Neural crest cell (in vitro differentiated cells): ENCODE data around the gene TEX264. TPM values are rescaled to one million over a fixed set of nuclear protein-coding genes. Genes with fewer than 3 reads are reported as not detected.

Experiments used
- DNase-seq: peaks from one replicate; pipeline ENCODE4 v3.0.0; 2021; ENCODE audit warnings: low read depth, mixed read lengths, low spot score
- H3K27ac Mint-ChIP-seq: one replicate; pipeline ENCODE4 v1.8.0; 2021; ENCODE audit warnings: mild to moderate bottlenecking, mixed read lengths; ENCODE audit not compliant: unreplicated experiment
- H3K27me3 Mint-ChIP-seq: 2 replicates; pipeline ENCODE4 v1.8.0; 2021; ENCODE audit warnings: low read depth, mild to moderate bottlenecking, mixed read lengths
- H3K36me3 Mint-ChIP-seq: 2 replicates; pipeline ENCODE4 v1.8.0; 2021; ENCODE audit warnings: low read depth, mild to moderate bottlenecking, mixed read lengths
- H3K4me1 Mint-ChIP-seq: 2 replicates; pipeline ENCODE4 v1.8.0; 2021; ENCODE audit warnings: mixed read lengths
- H3K4me3 Mint-ChIP-seq: one replicate; pipeline ENCODE4 v1.8.0; 2021; ENCODE audit warnings: mild to moderate bottlenecking, mixed read lengths
- H3K9me3 Mint-ChIP-seq: 2 replicates; pipeline ENCODE4 v1.8.0; 2021; ENCODE audit warnings: mixed read lengths
- total RNA-seq: library from RNA; stranded (reverse); gene quantifications from 2 replicates; pipeline ENCODE4 v1.2.1, GENCODE V29; 2021
- TF ChIP-seq, protein P1 (sequence below): fragments of 200-600 bp; sonication (generic); conservative IDR thresholded peaks from 2 replicates; pipeline ENCODE4 v1.5.0; 2021; ENCODE audit warnings: antibody characterized with exemption, mild to moderate bottlenecking

TEX264 gene
- total RNA-seq, 1 donor from 2014 or later = 23.2 TPM

DNA sequence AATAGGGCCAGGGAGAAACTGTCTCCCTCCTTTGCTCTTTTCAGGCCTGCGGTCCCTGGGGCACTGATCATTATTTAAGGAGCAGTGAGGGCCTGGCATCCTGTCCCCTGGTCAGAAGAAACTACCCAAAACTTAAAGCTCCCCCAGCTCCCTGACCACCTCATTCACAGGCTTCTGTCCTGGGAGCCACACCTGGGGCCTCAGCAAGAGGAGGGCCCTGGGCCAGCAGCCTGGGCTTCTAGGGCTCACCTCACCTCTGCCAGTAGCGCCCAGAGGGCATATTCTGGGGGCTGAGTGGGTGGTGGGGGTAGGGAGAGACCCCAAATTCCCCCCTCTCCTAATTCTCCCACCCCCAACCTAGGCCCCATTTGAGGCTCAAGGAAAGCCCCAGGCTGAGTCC lies 31.1 kb downstream of the TEX264 start:
- TF ChIP-seq, protein P1, sequence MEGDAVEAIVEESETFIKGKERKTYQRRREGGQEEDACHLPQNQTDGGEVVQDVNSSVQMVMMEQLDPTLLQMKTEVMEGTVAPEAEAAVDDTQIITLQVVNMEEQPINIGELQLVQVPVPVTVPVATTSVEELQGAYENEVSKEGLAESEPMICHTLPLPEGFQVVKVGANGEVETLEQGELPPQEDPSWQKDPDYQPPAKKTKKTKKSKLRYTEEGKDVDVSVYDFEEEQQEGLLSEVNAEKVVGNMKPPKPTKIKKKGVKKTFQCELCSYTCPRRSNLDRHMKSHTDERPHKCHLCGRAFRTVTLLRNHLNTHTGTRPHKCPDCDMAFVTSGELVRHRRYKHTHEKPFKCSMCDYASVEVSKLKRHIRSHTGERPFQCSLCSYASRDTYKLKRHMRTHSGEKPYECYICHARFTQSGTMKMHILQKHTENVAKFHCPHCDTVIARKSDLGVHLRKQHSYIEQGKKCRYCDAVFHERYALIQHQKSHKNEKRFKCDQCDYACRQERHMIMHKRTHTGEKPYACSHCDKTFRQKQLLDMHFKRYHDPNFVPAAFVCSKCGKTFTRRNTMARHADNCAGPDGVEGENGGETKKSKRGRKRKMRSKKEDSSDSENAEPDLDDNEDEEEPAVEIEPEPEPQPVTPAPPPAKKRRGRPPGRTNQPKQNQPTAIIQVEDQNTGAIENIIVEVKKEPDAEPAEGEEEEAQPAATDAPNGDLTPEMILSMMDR = no peak
- Mint-ChIP-seq H3K27me3 (peaks cover under 1% of the 10 kb centered on the region), H3K27ac (no peak overlapping the region), H3K9me3 (no peaks in the 10 kb centered on the region), H3K4me3 (peak overlapping the region; percentile 34), H3K4me1 (peaks cover 26% of the 10 kb centered on the region), H3K36me3 (no peaks in the 10 kb centered on the region)
- no peak for DNase-seq

DNA sequence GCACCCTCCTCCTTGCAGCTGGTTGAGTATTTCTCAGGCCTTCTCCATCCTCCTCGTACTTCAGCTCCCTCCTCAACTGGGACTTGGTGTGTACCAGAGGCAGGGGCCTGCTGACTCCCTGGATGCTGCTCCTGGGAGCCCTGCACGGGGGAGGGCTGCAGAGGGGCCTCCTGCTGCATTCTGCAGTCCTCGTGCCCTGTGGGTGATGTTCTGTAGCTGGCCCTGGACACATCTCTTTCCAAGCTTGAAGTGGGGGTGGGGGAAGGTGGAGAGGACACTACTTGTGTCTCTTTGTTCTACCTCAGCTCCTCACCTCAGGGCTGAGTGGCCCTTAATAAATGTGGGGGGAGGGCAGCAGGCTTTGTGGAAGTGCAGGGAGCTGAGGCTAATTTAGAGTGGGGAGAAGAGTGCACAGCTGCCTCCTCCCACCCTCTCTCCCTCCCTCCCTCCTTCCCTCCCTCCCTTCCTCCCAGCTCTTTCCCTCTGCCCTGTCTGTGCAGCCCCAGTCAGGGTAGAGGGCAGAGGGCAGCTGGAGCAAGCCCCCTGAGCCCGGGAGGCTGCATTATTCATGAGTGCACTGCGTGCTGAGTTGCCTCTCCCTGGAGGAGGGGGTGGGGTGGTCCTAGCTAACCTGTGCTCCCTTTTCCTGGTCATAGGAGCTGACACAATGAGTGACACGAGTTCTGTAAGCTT lies 32.2 kb downstream of the TEX264 start:
- peaks cover 35% of the 10 kb centered on the region for H3K4me1 Mint-ChIP-seq
- no peaks in the 10 kb centered on the region for H3K9me3 Mint-ChIP-seq
- peak; percentile 48 for DNase-seq
- H3K27ac Mint-ChIP-seq = no peak overlapping the region
- TF ChIP-seq, protein P1 = no peak
- peaks cover 11% of the 10 kb centered on the region for H3K27me3 Mint-ChIP-seq
- H3K4me3 Mint-ChIP-seq = no peak overlapping the region
- no peaks in the 10 kb centered on the region for H3K36me3 Mint-ChIP-seq

DNA sequence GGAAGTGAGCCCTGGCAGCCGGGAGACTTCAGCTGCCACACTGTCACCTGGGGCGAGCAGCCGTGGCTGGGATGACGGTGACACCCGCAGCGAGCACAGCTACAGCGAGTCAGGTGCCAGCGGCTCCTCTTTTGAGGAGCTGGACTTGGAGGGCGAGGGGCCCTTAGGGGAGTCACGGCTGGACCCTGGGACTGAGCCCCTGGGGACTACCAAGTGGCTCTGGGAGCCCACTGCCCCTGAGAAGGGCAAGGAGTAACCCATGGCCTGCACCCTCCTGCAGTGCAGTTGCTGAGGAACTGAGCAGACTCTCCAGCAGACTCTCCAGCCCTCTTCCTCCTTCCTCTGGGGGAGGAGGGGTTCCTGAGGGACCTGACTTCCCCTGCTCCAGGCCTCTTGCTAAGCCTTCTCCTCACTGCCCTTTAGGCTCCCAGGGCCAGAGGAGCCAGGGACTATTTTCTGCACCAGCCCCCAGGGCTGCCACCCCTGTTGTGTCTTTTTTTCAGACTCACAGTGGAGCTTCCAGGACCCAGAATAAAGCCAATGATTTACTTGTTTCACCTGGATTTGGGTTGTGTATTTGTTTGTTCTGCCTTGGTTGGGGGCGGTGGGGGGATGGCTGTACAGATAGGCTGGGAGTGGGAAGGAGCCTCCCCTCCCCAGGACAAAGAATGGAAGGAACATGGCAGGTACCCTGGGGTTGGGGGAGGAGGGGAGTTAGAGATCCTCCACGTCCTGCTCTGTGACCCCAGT lies 32.9 kb downstream of the TEX264 start:
- no peak overlapping the region for H3K27ac Mint-ChIP-seq
- H3K4me1 Mint-ChIP-seq = peaks cover 35% of the 10 kb centered on the region
- H3K4me3 Mint-ChIP-seq = no peak overlapping the region
- no peaks in the 10 kb centered on the region for H3K36me3 Mint-ChIP-seq
- peaks cover 19% of the 10 kb centered on the region for H3K27me3 Mint-ChIP-seq
- no peak for DNase-seq
- TF ChIP-seq, protein P1 = no peak
- H3K9me3 Mint-ChIP-seq = no peaks in the 10 kb centered on the region

DNA sequence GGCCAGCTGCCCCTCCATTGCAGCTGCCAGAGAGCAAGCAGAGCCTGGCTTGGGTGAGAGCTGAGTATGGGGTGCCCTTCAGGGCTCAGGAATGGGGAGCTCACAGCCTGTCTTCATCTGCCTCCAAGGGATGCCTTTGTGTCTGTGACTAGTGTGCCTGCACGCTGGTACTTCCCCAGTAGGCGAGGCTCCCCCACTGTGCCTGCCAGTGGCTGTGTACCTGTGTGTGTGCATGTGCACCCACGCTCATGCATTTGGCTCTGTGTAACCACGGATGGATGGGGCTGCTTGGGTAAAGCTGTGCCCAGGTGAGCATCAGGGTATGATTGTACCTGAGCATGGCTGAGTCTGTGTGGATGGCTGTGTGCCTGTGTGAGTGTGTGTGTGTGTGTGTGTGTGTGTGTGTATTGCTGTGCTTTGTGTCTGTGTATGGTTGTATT lies 33.5 kb downstream of the TEX264 start:
- no peaks in the 10 kb centered on the region for H3K36me3 Mint-ChIP-seq
- no peak overlapping the region for H3K4me3 Mint-ChIP-seq
- H3K4me1 Mint-ChIP-seq = peaks cover 35% of the 10 kb centered on the region
- H3K27ac Mint-ChIP-seq = no peak overlapping the region
- TF ChIP-seq, protein P1 = no peak
- H3K9me3 Mint-ChIP-seq = no peaks in the 10 kb centered on the region
- H3K27me3 Mint-ChIP-seq = peaks cover 21% of the 10 kb centered on the region
- DNase-seq = no peak

DNA sequence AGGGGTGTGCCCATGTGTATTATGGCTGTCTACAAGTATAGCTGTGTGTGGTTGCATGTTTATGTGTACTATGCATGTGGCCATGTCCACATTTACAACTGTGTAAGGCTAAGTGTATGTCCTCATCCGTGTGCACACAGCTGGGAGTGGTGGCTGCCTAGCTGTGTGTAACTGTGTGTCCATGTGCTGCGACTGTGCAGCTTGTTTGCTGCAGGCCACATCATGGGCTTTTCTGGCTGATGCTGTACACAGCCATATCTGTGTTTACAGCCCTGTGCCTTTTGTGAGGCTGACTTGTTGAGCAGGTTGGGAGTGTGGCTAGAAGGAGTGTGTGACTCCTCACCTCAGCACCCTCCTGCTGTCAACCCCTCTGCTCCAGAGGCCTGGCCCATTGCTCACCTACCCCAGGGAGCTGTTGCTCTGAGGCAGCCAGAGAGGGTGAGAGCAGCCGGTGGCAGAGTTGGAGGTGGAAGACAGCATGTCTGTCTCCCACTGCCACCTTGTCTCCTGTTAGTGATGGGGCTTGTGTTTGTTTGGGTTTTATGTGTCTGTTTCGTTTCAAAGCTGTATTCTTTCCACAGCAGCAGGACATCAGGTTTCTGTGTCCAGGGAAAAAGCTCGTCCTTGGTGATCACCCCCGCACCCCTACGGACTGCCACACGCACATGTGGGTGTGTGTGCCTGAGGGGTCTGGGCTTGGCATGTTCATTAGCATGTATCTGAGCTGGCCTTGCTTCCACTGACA lies 34.4 kb downstream of the TEX264 start:
- Mint-ChIP-seq H3K27ac (no peak overlapping the region), H3K27me3 (peaks cover 21% of the 10 kb centered on the region), H3K36me3 (no peaks in the 10 kb centered on the region), H3K9me3 (no peaks in the 10 kb centered on the region), H3K4me1 (peaks cover 35% of the 10 kb centered on the region), H3K4me3 (no peak overlapping the region)
- no peak for DNase-seq
- TF ChIP-seq, protein P1 = no peak
